Measurements from ENCODE around the gene MAST4.

DNA sequence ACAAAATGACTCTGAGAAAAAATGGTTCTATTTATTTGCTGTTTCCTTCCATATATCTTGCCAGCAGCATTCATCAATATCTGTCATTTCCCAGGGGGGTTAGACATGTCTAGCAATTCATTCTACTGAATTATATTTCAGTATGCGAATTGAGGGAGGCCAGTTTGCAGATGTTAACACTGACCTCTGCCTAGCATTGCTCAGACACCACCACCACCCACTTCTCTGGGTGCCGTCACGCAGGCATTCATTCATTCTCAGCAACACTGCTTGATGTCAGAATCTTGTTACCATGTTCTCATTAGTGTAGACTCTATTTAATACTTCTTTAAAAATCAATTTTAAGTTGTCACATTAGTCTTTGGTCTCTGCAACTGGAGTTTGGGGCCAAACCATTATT lies 181.7 kb downstream of the MAST4 start:
- no peak for TF ChIP-seq CTCF (optimal IDR thresholded peaks at IDR 0.05 in 1 of 3, IDR thresholded peaks at IDR 0.05 in 1 of 3, conservative IDR thresholded peaks at IDR 0.05 in 1 of 3; ENCODE audit: extremely low read depth in 1 of 3, insufficient read depth in 2 of 3, low read length in 3 of 3)
- no peak for TF ChIP-seq EZH2 (IDR thresholded peaks at IDR 0.05; ENCODE audit: low read length)

Measured in keratinocyte (primary cell).